Neural crest cell (in vitro differentiated cells): ENCODE results near the gene MSANTD2. TPM values are rescaled to one million over a fixed set of nuclear protein-coding genes. Genes with fewer than 3 reads are reported as not detected.
A peak's percentile ranks its signal among the peaks of the same experiment; 100 is the strongest.

Experiments used
- DNase-seq: peaks from one replicate; pipeline ENCODE4 v3.0.0; 2021; ENCODE audit warnings: low read depth, mixed read lengths, low spot score
- H3K27ac Mint-ChIP-seq: one replicate; pipeline ENCODE4 v1.8.0; 2021; ENCODE audit warnings: mild to moderate bottlenecking, mixed read lengths; ENCODE audit not compliant: unreplicated experiment
- H3K27me3 Mint-ChIP-seq: 2 replicates; pipeline ENCODE4 v1.8.0; 2021; ENCODE audit warnings: low read depth, mild to moderate bottlenecking, mixed read lengths
- H3K36me3 Mint-ChIP-seq: 2 replicates; pipeline ENCODE4 v1.8.0; 2021; ENCODE audit warnings: low read depth, mild to moderate bottlenecking, mixed read lengths
- H3K4me1 Mint-ChIP-seq: 2 replicates; pipeline ENCODE4 v1.8.0; 2021; ENCODE audit warnings: mixed read lengths
- H3K4me3 Mint-ChIP-seq: one replicate; pipeline ENCODE4 v1.8.0; 2021; ENCODE audit warnings: mild to moderate bottlenecking, mixed read lengths
- H3K9me3 Mint-ChIP-seq: 2 replicates; pipeline ENCODE4 v1.8.0; 2021; ENCODE audit warnings: mixed read lengths
- CTCF ChIP-seq: fragments of 200-600 bp; sonication (generic); conservative IDR thresholded peaks from 2 replicates; pipeline ENCODE4 v1.5.0; 2021; ENCODE audit warnings: antibody characterized with exemption, mild to moderate bottlenecking
- total RNA-seq: library from RNA; stranded (reverse); gene quantifications from 2 replicates; pipeline ENCODE4 v1.2.1, GENCODE V29; 2021

Gene MSANTD2
- total RNA-seq, 1 donor from 2014 or later = 28.7 TPM

DNA sequence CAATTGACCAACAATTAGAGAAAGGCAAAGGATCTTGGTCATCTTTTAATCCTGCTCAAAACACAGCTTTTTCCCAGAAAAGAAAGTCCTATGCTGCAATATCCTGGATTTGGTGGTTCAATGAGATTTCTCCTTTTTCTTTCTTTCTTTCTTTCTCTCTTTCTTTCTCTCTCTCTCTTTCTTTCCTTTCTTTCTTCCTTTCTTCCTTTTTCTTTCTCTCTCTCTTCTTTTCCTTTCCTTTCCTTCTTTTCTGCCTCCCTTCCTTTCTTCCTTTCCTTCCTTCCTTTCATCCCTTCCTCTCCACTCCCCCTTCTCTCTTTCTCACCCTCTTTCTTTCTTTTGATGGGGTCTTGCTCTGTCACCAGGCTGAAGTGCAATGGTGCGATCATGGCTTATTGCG is 31.7 kb upstream of the MSANTD2 start:
- DNase-seq = no peak
- Mint-ChIP-seq H3K4me3 (no peak overlapping the region), H3K4me1 (peaks cover 7% of the 10 kb centered on the region), H3K36me3 (no peaks in the 10 kb centered on the region), H3K9me3 (no peaks in the 10 kb centered on the region), H3K27ac (peak overlapping the region; percentile 28), H3K27me3 (peaks cover 31% of the 10 kb centered on the region)
- TF ChIP-seq CTCF = no peak

- no peaks in the 10 kb centered on the region for H3K36me3 Mint-ChIP-seq
- peaks cover 25% of the 10 kb centered on the region for H3K27me3 Mint-ChIP-seq
- TF ChIP-seq CTCF = no peak
- no peak for DNase-seq
- H3K4me3 Mint-ChIP-seq = no peak overlapping the region
- H3K4me1 Mint-ChIP-seq = no peaks in the 10 kb centered on the region
- H3K27ac Mint-ChIP-seq = no peak overlapping the region
- no peaks in the 10 kb centered on the region for H3K9me3 Mint-ChIP-seq
Measured at GRCh38 chr11:124830749-124831148, 30.5 kb upstream of the MSANTD2 start.

- H3K27ac Mint-ChIP-seq = no peak overlapping the region
- peaks cover 21% of the 10 kb centered on the region for H3K27me3 Mint-ChIP-seq
- H3K4me3 Mint-ChIP-seq = no peak overlapping the region
- H3K4me1 Mint-ChIP-seq = no peaks in the 10 kb centered on the region
- no peaks in the 10 kb centered on the region for H3K36me3 Mint-ChIP-seq
- TF ChIP-seq CTCF = no peak
- no peaks in the 10 kb centered on the region for H3K9me3 Mint-ChIP-seq
- no peak for DNase-seq
Measured at GRCh38 chr11:124829986-124830385, 29.8 kb upstream of the MSANTD2 start.

DNA sequence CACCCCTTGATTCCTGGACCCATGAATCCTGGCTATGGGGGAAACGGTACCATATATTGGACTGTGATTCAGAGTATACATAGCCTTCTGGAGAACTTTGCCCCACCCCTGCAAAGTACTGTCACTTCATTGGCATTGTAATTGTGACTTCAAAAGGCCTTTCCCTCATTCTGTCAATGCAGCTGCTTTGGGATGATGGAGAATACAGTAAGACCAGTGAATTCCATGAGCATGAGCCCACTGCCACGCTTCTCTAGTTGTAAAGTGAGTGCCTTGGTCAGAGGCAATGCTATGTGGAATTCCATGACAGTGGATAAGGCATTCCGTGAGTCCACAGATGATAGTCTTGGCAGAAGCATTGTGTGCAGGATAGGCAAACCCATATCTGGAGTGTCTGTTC is 25.7 kb upstream of the MSANTD2 start:
- H3K4me1 Mint-ChIP-seq = no peaks in the 10 kb centered on the region
- H3K9me3 Mint-ChIP-seq = peaks cover 3% of the 10 kb centered on the region
- H3K4me3 Mint-ChIP-seq = no peak overlapping the region
- H3K27me3 Mint-ChIP-seq = peaks cover 20% of the 10 kb centered on the region
- no peak for DNase-seq
- TF ChIP-seq CTCF = no peak
- no peak overlapping the region for H3K27ac Mint-ChIP-seq
- H3K36me3 Mint-ChIP-seq = no peaks in the 10 kb centered on the region

DNA sequence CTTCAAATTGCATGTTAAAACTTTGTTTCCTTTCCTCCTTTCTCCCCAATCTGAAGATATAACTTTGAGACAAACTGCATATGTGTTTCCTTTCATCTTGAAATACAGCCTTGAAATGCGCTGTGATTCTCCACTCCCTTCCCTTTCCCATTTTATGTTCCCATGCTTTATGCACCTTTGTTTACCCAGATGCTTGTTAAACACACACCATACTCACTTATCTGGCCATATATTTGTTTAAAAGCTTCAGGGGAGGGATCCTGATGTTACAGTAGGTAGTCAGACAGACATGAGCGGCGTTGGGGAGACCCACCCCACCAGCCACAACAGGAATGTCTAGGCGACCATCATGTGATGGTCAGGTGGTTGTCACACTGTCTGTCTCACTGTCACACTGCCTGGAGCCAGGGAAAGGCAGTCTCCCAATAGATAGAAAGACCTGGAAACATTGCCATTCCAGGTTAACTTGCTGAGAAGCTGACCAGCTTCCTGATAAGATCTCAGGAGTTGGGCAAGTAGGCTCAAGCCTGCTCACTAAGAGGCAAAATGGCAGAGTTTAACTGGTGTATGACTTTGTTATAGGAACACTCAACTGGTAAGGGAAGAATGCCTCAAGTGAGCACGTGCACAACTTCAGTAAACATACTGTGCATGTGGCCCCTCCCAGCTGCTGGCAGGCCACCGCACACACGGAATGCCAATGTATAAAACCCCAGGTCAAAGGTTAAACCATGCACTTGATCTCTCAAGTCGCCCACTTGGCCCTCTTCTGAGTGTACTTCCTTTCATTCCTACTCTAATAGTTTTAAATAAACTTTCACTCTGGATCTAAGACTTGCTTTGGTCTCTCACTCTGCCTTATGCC is 23.5 kb upstream of the MSANTD2 start:
- H3K27ac Mint-ChIP-seq = no peak overlapping the region
- H3K27me3 Mint-ChIP-seq = peaks cover 15% of the 10 kb centered on the region
- H3K36me3 Mint-ChIP-seq = no peaks in the 10 kb centered on the region
- H3K9me3 Mint-ChIP-seq = peaks cover 3% of the 10 kb centered on the region
- no peaks in the 10 kb centered on the region for H3K4me1 Mint-ChIP-seq
- TF ChIP-seq CTCF = no peak
- H3K4me3 Mint-ChIP-seq = no peak overlapping the region
- DNase-seq = no peak
